ENCODE data around the gene PPP1R12B. TPM values are rescaled to one million over a fixed set of nuclear protein-coding genes. Genes with fewer than 3 reads are reported as not detected.

The PPP1R12B gene
- total and polyA plus RNA-seq, 2 experiments from 2014 or later = 13.2 to 13.8 TPM

- no peaks in the 10 kb centered on the region for H3K27me3 ChIP-seq (ENCODE audit: insufficient read depth)
- H3K4me3 ChIP-seq = no peak overlapping the region
- TF ChIP-seq JUNB (IDR thresholded peaks at IDR 0.05; ENCODE audit: unreplicated experiment) (no peak), STAT1 (IDR thresholded peaks at IDR 0.05; ENCODE audit: unreplicated experiment) (no peak), REST (IDR thresholded peaks at IDR 0.05; ENCODE audit: unreplicated experiment) (no peak), CTCF (conservative IDR thresholded peaks at IDR 0.05; ENCODE audit: low read depth in 2 of 2) (no peak), ZNF331 (CRISPR knock-in tag; IDR thresholded peaks at IDR 0.05; ENCODE audit: low read depth) (no peak), POLR2AphosphoS5 (IDR thresholded peaks at IDR 0.05; ENCODE audit: low read depth) (no peak), NANOG (IDR thresholded peaks at IDR 0.05; ENCODE audit: borderline replicate concordance) (no peak), ZNF114 (CRISPR knock-in tag; IDR thresholded peaks at IDR 0.05) (no peak), EZH2phosphoT487 (IDR thresholded peaks at IDR 0.05; ENCODE audit: unreplicated experiment) (no peak), CREB1 (CRISPR knock-in tag; IDR thresholded peaks at IDR 0.05; ENCODE audit: low read depth) (no peak), EZH2 (IDR thresholded peaks at IDR 0.05; ENCODE audit: low read depth, unreplicated experiment) (no peak)
- TF ChIP-seq, protein P1, sequence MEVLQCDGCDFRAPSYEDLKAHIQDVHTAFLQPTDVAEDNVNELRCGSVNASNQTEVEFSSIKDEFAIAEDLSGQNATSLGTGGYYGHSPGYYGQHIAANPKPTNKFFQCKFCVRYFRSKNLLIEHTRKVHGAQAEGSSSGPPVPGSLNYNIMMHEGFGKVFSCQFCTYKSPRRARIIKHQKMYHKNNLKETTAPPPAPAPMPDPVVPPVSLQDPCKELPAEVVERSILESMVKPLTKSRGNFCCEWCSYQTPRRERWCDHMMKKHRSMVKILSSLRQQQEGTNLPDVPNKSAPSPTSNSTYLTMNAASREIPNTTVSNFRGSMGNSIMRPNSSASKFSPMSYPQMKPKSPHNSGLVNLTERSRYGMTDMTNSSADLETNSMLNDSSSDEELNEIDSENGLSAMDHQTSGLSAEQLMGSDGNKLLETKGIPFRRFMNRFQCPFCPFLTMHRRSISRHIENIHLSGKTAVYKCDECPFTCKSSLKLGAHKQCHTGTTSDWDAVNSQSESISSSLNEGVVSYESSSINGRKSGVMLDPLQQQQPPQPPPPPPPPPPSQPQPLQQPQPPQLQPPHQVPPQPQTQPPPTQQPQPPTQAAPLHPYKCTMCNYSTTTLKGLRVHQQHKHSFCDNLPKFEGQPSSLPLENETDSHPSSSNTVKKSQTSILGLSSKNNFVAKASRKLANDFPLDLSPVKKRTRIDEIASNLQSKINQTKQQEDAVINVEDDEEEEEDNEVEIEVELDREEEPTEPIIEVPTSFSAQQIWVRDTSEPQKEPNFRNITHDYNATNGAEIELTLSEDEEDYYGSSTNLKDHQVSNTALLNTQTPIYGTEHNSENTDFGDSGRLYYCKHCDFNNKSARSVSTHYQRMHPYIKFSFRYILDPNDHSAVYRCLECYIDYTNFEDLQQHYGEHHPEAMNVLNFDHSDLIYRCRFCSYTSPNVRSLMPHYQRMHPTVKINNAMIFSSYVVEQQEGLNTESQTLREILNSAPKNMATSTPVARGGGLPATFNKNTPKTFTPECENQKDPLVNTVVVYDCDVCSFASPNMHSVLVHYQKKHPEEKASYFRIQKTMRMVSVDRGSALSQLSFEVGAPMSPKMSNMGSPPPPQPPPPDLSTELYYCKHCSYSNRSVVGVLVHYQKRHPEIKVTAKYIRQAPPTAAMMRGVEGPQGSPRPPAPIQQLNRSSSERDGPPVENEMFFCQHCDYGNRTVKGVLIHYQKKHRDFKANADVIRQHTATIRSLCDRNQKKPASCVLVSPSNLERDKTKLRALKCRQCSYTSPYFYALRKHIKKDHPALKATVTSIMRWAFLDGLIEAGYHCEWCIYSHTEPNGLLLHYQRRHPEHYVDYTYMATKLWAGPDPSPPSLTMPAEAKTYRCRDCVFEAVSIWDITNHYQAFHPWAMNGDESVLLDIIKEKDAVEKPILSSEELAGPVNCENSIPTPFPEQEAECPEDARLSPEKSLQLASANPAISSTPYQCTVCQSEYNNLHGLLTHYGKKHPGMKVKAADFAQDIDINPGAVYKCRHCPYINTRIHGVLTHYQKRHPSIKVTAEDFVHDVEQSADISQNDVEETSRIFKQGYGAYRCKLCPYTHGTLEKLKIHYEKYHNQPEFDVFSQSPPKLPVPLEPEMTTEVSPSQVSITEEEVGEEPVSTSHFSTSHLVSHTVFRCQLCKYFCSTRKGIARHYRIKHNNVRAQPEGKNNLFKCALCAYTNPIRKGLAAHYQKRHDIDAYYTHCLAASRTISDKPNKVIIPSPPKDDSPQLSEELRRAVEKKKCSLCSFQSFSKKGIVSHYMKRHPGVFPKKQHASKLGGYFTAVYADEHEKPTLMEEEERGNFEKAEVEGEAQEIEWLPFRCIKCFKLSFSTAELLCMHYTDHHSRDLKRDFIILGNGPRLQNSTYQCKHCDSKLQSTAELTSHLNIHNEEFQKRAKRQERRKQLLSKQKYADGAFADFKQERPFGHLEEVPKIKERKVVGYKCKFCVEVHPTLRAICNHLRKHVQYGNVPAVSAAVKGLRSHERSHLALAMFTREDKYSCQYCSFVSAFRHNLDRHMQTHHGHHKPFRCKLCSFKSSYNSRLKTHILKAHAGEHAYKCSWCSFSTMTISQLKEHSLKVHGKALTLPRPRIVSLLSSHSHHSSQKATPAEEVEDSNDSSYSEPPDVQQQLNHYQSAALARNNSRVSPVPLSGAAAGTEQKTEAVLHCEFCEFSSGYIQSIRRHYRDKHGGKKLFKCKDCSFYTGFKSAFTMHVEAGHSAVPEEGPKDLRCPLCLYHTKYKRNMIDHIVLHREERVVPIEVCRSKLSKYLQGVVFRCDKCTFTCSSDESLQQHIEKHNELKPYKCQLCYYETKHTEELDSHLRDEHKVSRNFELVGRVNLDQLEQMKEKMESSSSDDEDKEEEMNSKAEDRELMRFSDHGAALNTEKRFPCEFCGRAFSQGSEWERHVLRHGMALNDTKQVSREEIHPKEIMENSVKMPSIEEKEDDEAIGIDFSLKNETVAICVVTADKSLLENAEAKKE (CRISPR knock-in tag; IDR thresholded peaks at IDR 0.05) = no peak
- TF ChIP-seq, protein P2, sequence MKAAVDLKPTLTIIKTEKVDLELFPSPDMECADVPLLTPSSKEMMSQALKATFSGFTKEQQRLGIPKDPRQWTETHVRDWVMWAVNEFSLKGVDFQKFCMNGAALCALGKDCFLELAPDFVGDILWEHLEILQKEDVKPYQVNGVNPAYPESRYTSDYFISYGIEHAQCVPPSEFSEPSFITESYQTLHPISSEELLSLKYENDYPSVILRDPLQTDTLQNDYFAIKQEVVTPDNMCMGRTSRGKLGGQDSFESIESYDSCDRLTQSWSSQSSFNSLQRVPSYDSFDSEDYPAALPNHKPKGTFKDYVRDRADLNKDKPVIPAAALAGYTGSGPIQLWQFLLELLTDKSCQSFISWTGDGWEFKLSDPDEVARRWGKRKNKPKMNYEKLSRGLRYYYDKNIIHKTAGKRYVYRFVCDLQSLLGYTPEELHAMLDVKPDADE (IDR thresholded peaks at IDR 0.05) = no peak
- H3F3A ChIP-seq (replicated peaks; ENCODE audit: low read depth) = no peaks in the 10 kb centered on the region
- no peaks in the 10 kb centered on the region for H3K36me3 ChIP-seq (ENCODE audit: insufficient read depth)
- H3K79me2 ChIP-seq (replicated peaks; ENCODE audit: insufficient read depth) = no peaks in the 10 kb centered on the region
- Mint-ChIP-seq H3K4me1 (peaks cover 36% of the 10 kb centered on the region), H3K4me3 (no peak overlapping the region), H3K27me3 (ENCODE audit: insufficient read depth, low read depth, poor library complexity) (no peaks in the 10 kb centered on the region), H3K36me3 (ENCODE audit: low read depth) (no peaks in the 10 kb centered on the region; the same call in 2 of the 3 replicates), H3K9me3 (no peaks in the 10 kb centered on the region), H3K27ac (no peak overlapping the region)
- no peak overlapping the region for H2AFZ ChIP-seq
- no peak overlapping the region for H3K27ac ChIP-seq (ENCODE audit: low read depth)
- H4K20me1 ChIP-seq (replicated peaks; ENCODE audit: insufficient read depth) = no peaks in the 10 kb centered on the region
- H3K4me1 ChIP-seq (ENCODE audit: insufficient read depth) = peaks cover 33% of the 10 kb centered on the region
- no peak overlapping the region for H3K4me2 ChIP-seq
- H3K9me2 ChIP-seq (ENCODE audit: insufficient read depth) = no peaks in the 10 kb centered on the region
- DNase-seq (ENCODE audit: low spot score) (no peak), ATAC-seq (no peak)
Measured at GRCh38 chr1:202572867-202573266, 224.4 kb downstream of the PPP1R12B start.
